ENCODE measurements around the gene RFX3.

DNA sequence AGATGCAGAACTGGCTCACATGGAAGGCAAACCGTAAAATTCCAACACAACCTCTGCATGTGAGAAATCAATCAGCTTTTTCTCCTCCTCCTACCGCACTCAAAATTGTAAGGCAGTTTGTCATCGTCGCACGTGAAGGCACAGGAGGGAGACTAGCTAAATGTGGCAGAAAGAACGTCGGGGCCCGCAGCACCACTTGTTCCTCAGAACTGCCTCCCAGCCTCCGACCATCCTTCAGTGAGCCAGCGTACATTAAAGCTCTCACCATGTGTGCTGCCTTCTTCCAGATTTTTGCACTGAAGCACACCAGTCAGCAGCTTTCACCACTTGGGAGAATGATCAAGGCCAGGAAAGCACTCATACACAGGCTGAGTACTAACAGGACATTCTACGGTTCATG lies 105.9 kb downstream of the RFX3 start:
- no peak for TF ChIP-seq POLR2A (IDR thresholded peaks at IDR 0.05)
- TF ChIP-seq, protein P1, sequence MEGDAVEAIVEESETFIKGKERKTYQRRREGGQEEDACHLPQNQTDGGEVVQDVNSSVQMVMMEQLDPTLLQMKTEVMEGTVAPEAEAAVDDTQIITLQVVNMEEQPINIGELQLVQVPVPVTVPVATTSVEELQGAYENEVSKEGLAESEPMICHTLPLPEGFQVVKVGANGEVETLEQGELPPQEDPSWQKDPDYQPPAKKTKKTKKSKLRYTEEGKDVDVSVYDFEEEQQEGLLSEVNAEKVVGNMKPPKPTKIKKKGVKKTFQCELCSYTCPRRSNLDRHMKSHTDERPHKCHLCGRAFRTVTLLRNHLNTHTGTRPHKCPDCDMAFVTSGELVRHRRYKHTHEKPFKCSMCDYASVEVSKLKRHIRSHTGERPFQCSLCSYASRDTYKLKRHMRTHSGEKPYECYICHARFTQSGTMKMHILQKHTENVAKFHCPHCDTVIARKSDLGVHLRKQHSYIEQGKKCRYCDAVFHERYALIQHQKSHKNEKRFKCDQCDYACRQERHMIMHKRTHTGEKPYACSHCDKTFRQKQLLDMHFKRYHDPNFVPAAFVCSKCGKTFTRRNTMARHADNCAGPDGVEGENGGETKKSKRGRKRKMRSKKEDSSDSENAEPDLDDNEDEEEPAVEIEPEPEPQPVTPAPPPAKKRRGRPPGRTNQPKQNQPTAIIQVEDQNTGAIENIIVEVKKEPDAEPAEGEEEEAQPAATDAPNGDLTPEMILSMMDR (IDR thresholded peaks at IDR 0.05 in 4 of 5, conservative IDR thresholded peaks at IDR 0.05 in 1 of 5), result no peak

Data from gastrocnemius medialis (tissue), 4 donors.